Measurements from ENCODE around the gene CIAO3. TPM values are rescaled to one million over a fixed set of nuclear protein-coding genes. Genes with fewer than 3 reads are reported as not detected.

The CIAO3 gene
- polyA plus RNA-seq, 1 donor (not counting 4 experiments of a cell fraction or from before 2014, with no cell fraction given) = 24.9 TPM

DNA sequence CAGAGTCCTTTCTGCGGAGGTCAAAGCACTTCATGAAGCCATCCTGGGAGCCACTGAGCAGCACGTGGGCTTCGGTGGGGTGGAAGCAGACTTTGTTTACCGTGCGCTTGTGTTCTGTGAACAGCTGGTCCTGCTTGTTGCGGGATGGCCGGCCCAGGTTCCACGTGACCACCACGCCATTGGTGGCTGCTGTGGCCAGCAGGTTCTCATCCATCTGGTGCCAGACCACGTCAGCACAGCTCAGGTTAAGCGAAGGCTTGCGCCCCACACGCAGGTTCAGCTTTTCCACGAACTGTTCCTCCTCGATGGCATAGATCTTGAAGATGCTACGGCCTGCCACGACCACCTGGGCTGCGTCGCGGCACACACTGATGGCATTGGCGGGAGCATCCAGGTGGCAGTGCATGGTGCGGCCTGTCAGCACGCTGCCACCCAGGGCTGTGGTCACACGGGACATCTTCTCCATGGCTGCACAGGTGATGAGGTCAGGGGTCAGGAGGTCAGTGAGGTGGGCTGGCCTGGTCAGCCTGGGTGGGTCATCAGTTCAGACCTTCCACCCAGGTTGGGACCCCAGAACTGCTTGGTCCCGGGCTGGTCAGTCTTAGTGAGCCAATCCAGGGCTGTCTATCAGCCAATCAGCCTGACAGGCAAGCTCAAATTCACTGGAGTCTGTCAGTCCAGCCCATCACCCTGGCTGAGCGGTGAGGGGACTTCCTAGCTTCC, 51.5 kb downstream of the CIAO3 start:
- peak overlapping the region; percentile 83 for H3K4me2 ChIP-seq (ENCODE audit: control insufficient read depth, extremely low read depth, insufficient read depth, low read depth, low read length)
- H3K9ac ChIP-seq (ENCODE audit: control insufficient read depth, extremely low read depth, insufficient read depth, low read length) = peak overlapping the region; percentile 85
- no peaks in the 10 kb centered on the region for H3K9me1 ChIP-seq (ENCODE audit: control insufficient read depth, extremely low read depth, insufficient read depth, low read length)
- peaks cover 11% of the 10 kb centered on the region for H3K79me2 ChIP-seq (ENCODE audit: control insufficient read depth, insufficient read depth, low read length)
- H3K9me3 ChIP-seq (ENCODE audit: control insufficient read depth, low read depth, low read length) = no peaks in the 10 kb centered on the region
- peaks cover 9% of the 10 kb centered on the region for H3K4me1 ChIP-seq (ENCODE audit: control insufficient read depth, extremely low read depth, insufficient read depth, low read length)
- FAIRE-seq (no peak), DNase-seq (ENCODE audit: low read depth, low spot score) (no peak)
- H3K27ac ChIP-seq (ENCODE audit: control insufficient read depth, insufficient read depth, low read length) = peak overlapping the region; percentile 65
- H4K20me1 ChIP-seq (ENCODE audit: control insufficient read depth, extremely low read depth, insufficient read depth, low read length) = no peaks in the 10 kb centered on the region
- TF ChIP-seq CTCF (optimal IDR thresholded peaks at IDR 0.05 in 1 of 3, IDR thresholded peaks at IDR 0.05 in 1 of 3, conservative IDR thresholded peaks at IDR 0.05 in 1 of 3; ENCODE audit: extremely low read depth in 1 of 3, insufficient read depth in 2 of 3, low read length in 3 of 3) (no peak), EZH2 (IDR thresholded peaks at IDR 0.05; ENCODE audit: low read length) (no peak)
- H2AFZ ChIP-seq (ENCODE audit: control insufficient read depth, low read length) = no peak overlapping the region
- peaks cover 31% of the 10 kb centered on the region for H3K27me3 ChIP-seq (ENCODE audit: control insufficient read depth, extremely low read depth, insufficient read depth, low read length)
- dilution Hi-C loops (cut with MboI; ENCODE audit: extremely low pct_ligation_motif_present, low sequenced_read_pairs) = no loop called here
- H3K4me3 ChIP-seq (ENCODE audit: control insufficient read depth in 2 of 3, extremely low read depth in 1 of 3, insufficient read depth in 2 of 3, low read depth in 1 of 3, low read length in 3 of 3) = peak overlapping the region; percentile 56 to 97 (median 88)
- H3K36me3 ChIP-seq (ENCODE audit: control insufficient read depth in 2 of 2, extremely low read depth in 1 of 2, insufficient read depth in 2 of 2, low read length in 2 of 2) = peaks cover 2 to 15% of the 10 kb centered on the region in 2 experiments

DNA sequence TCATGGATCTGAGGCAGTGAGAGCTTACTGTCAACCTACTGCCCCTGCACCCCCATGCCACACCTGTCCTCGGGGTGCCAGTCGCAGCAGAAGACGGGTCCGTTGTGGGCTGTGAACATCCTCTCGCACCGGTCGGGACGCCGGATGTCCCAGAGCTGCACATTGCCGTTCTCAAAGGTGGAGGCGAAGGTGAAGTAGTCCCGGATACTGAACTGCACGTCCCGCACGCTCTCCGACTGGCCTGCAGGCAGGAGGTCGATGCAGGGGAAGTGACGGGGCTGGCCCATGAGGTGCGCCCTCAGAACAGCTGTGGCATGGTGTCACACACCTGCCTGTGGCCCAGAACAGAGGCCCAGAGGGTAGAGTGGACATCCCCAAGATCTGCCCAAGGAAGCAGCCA, 53.3 kb downstream of the CIAO3 start:
- no peak overlapping the region for H3K4me2 ChIP-seq (ENCODE audit: control insufficient read depth, extremely low read depth, insufficient read depth, low read depth, low read length)
- peaks cover 13% of the 10 kb centered on the region for H3K27me3 ChIP-seq (ENCODE audit: control insufficient read depth, extremely low read depth, insufficient read depth, low read length)
- DNase-seq (ENCODE audit: low read depth, low spot score) = no peak
- H3K9me3 ChIP-seq (ENCODE audit: control insufficient read depth, low read depth, low read length) = no peaks in the 10 kb centered on the region
- no peak overlapping the region for H3K9ac ChIP-seq (ENCODE audit: control insufficient read depth, extremely low read depth, insufficient read depth, low read length)
- H3K36me3 ChIP-seq (ENCODE audit: control insufficient read depth in 2 of 2, extremely low read depth in 1 of 2, insufficient read depth in 2 of 2, low read length in 2 of 2) = peaks cover 2 to 24% of the 10 kb centered on the region in 2 experiments
- H3K4me1 ChIP-seq (ENCODE audit: control insufficient read depth, extremely low read depth, insufficient read depth, low read length) = peaks cover 21% of the 10 kb centered on the region
- H2AFZ ChIP-seq (ENCODE audit: control insufficient read depth, low read length) = no peak overlapping the region
- no peak overlapping the region for H3K27ac ChIP-seq (ENCODE audit: control insufficient read depth, insufficient read depth, low read length)
- H3K9me1 ChIP-seq (ENCODE audit: control insufficient read depth, extremely low read depth, insufficient read depth, low read length) = no peaks in the 10 kb centered on the region
- H4K20me1 ChIP-seq (ENCODE audit: control insufficient read depth, extremely low read depth, insufficient read depth, low read length) = no peaks in the 10 kb centered on the region
- H3K79me2 ChIP-seq (ENCODE audit: control insufficient read depth, insufficient read depth, low read length) = peaks cover 23% of the 10 kb centered on the region
- FAIRE-seq = no peak
- dilution Hi-C loops (cut with MboI; ENCODE audit: extremely low pct_ligation_motif_present, low sequenced_read_pairs) = no loop called here
- no peak overlapping the region for H3K4me3 ChIP-seq (ENCODE audit: control insufficient read depth in 2 of 3, extremely low read depth in 1 of 3, insufficient read depth in 2 of 3, low read depth in 1 of 3, low read length in 3 of 3)
- TF ChIP-seq EZH2 (IDR thresholded peaks at IDR 0.05; ENCODE audit: low read length) (no peak), CTCF (optimal IDR thresholded peaks at IDR 0.05 in 1 of 3, IDR thresholded peaks at IDR 0.05 in 1 of 3, conservative IDR thresholded peaks at IDR 0.05 in 1 of 3; ENCODE audit: extremely low read depth in 1 of 3, insufficient read depth in 2 of 3, low read length in 3 of 3) (no peak)
